ENCODE results near the gene ZSWIM8.
A peak's percentile ranks its signal among the peaks of the same experiment; 100 is the strongest.
"Not testable (repeated sequence)": the region's sequence is repeated elsewhere in the genome, so short reads cannot be mapped to it uniquely, and the experiment has no call there.

The ZSWIM8 gene

DNA sequence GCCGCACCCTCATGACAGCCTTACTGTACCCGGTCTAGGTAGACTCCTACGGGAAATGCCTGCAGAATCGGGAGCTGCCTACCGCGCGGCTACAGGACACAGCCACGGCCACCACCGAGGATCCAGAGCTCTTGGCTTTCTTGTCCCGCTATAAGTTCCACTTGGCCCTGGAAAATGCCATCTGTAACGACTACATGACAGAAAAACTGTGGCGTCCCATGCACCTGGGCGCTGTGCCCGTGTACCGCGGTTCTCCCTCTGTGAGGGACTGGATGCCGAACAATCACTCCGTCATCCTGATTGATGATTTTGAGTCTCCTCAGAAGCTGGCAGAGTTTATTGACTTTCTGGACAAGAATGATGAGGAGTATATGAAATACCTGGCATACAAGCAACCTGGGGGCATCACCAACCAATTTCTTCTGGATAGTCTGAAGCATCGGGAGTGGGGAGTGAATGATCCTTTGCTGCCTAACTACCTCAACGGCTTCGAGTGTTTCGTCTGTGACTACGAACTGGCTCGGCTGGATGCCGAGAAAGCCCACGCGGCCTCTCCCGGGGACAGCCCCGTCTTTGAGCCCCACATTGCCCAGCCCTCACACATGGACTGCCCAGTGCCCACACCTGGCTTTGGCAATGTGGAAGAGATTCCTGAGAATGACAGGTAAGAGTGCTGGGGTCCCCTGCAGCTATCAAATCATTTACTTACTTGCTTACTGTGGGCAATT lies 12.1 kb upstream of the ZSWIM8 start:
- DNase-seq (ENCODE audit: low read depth in 2 of 2): peak in 1 of 2 donors; percentile 17

DNA sequence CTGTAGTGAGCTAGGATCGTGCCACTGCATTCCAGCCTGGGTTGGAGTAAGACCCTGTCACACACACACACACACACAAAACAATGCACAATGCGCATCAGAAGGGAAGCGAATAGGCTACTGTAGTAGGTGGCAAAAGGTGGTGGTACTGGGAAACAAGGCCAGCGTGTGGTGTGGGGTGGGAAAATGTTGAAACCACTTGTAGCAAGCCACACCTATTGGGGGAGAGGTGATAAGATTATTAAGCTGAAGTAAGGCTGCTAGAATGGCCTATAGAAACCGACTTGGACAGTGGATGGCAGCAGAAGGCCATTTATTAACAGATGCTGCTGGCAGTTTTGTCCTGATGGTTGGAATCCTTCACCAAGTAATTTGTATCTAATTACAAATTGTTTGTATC lies 10.8 kb upstream of the ZSWIM8 start:
- no peak for DNase-seq (ENCODE audit: low read depth in 2 of 2)

DNA sequence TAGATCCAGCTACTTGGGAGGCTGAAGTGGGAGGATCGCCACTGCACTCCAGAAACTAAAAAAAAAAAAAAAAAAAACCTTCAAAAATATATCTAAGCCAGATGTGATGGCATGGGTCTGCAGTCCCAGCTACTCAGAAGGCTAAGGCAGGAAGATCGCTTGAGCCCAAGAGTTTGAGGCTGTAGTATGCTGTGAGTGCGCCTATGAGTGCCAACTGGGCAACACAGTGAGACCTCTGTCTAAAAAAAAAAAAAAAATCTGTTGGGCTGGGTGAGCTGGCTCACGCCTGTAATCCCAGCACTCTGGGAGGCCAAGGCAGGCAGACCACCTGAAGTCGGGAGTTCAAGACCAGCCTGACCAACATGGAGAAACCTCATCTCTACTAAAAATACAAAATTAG lies 6.4 kb upstream of the ZSWIM8 start:
- no peak for DNase-seq (ENCODE audit: low read depth in 2 of 2)

DNA sequence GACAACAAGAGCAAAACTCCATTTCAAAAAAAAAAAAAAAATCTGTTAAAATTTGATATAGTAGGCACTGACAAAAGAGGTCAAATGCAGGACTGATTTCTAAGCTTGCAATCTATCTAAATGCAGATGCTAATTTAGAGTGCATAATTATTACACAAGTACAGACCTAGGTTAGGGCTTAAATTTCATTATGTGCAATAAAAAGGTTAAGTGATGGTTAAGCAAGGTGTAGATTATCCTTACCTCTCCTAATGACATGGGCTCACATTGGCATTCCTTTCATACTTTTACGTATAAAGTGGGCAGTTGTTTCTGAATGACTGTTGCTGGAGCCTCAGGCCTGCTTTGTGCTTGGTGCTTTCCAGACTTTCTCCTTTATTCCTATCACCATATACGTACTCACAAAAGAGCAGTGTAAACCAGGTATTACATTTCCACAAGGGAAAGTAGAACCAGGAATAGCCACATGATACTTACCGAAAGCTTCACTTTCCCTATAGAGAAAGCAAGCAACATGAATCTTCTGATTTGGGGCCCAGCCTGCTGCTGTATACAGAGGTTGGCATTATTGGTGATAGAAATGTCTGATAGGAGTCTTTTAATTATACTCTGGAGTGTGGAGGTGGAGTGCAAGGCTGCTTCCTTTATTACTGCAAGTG lies 5.7 kb upstream of the ZSWIM8 start:
- no peak for DNase-seq (ENCODE audit: low read depth in 2 of 2)

DNA sequence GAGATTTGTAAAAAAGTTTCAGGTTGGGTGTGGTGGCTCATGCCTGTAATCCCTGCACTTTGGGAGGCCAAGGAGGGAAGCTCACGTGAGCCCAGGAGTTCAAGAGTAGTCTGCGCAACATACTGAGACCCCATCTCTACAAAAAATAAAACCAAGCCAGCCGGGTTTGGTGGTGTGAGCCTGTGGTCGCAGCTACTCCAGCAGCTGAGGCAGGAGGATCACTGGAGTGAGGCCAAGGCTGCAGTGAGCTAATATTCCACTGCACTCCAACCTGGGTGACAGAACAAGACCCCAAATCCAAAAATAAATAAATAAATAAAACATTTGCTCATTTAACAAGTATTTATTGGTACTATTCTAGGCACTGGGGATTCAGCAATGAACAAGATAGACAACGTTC lies 5.1 kb upstream of the ZSWIM8 start:
- DNase-seq (ENCODE audit: low read depth in 2 of 2): no peak

DNA sequence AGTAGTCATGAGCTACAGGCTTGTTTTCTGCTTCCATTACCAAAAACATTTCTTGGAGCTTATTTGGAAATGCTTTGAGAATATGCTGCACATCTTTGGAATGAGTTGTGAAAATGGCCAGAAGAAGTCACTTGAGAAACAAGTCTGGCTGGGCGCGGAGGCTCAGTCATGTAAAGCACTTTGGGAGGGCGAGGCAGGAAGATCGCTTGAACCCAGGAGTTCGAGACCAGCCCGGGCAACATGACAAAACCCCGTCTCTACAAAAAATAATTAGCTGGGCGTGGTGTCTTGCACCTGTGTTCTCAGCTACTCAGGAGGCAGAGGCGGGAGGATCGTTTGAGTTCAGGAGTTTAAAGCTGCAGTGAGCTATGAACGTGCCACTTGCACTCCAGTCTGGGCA lies 4.4 kb upstream of the ZSWIM8 start:
- DNase-seq (ENCODE audit: low read depth in 2 of 2): no peak

DNA sequence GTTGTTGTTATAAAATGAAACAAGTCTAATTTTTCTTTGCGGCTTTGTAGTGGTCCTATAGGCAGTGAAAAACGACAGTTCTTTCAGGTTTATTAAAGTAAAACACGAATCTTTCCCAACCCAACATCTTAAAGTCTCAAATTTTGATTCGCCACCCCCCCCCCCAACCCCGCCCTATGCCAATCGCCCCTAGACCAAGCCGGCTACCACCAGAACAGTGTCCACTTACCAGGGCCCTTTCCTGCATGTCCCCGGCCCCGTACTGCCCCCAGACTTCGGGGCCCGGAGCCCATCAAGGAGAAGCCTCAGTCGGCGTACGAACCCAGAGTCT lies 3.9 kb upstream of the ZSWIM8 start:
- no peak for DNase-seq (ENCODE audit: low read depth in 2 of 2)

DNA sequence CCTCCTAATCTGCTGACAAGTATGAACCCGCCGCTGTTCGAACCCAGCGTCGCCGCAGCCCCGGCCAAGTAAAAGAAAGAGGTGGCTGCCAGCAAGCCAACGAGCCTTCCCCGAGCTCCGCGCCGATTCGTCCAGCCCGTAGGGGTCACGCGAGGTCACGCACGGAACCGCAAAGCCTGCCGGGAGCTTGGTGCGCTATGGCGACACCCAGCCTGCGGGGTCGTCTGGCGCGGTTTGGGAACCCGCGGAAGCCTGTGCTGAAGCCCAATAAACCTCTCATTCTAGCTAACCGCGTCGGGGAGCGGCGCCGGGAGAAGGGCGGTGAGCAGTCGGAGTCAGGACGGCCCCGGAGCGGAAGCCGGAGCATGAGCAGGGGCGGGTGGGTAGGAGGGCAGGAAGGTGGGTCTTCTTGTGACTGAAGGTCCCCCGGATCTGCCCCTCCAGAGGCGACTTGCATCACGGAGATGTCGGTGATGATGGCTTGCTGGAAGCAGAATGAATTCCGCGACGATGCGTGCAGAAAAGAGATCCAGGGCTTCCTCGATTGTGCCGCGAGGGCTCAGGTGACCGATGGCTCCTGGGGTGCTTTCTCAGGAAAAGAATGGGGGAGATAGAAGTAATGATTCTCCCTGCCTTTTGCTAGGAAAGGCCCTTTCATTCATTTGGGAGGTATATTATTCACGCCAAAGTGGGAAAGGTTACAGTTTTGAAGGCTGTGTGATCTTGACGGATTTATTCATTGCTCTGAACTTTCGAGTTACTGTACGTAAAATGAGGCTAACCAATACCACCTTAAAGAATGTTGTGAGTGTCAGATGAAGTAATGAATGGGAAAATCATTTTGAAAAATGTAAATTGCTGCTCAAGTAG lies 3.3 kb upstream of the ZSWIM8 start, which contains the start of gene CHCHD1:
Gene CHCHD1, plus strand, starts transcription at position 170 of the 870 bp plus-strand sequence. Its CDS starts 28 bp downstream, at position 198.
- peak; percentile 86 to 94 for DNase-seq (ENCODE audit: low read depth in 2 of 2)

DNA sequence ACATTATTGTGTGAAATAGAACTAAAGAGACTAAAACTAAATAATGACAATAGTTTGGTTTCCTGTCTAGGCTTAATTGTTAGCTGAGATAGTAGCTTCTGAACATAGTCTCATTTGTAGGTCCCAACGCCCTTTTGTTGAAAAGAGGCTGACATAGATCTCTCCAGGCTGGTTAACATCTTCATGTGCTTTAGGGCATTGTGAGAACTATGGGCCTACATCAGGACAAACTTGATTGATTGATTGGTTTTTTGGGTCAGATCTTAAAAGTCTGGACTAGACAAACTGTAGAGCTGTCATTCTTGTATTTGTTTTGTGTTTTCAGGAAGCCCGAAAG lies 2.7 kb upstream of the ZSWIM8 start:
- no peak for DNase-seq (ENCODE audit: low read depth in 2 of 2)

DNA sequence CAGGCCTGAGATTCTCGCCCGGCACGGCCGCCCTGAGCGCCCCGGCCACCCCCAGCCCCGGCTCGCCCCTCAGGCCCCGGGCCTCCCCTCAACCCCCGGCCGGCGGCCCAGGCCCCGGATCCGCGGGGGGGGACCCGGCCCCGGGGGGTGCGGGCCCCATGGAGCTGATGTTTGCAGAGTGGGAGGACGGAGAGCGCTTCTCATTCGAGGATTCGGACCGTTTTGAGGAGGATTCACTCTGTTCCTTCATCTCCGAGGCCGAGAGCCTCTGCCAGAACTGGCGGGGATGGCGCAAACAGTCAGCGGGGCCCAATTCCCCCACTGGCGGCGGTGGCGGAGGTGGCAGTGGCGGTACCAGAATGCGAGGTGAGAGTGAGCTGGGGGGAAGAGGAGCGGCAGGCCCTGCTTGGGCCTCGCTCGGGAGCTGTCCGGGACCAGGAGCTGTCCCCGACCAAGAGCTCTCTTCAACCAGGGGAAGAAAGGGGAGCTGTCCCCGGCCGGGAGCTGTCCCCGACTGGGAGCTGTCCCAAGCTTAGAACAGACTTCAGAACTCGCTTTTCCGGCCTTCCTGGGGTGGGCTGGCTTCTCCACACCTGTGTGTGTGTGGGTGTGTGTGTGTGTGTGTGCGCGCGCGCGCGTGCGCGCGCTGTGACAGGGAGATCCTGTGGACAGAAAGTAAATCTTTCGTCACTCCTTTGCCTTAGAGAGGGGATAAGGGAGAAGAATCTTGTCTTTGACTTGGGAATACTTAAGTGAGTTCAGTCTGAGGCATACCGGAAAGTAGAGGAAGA lies 510 bp downstream of the ZSWIM8 start:
- no peak for DNase-seq (ENCODE audit: low read depth in 2 of 2)

DNA sequence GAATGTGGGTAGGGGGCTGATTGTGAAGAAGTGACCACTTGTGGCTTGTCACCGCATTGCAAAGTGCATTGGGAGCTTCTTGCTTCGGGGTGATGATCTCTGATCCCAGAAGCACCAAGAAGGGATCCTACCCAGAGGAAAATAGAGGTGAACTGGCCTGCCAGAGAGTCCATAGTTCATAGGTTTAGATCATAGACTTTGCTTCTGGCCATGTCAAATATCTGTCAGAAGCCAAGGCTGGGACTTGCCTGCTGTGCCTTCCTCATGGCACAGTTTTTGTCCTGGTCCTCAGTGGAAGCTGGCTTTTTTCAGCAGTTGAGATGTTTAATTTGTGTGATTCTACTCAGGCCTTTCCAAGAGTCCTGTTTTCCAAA lies 1.1 kb downstream of the ZSWIM8 start:
- no peak for DNase-seq (ENCODE audit: low read depth in 2 of 2)

DNA sequence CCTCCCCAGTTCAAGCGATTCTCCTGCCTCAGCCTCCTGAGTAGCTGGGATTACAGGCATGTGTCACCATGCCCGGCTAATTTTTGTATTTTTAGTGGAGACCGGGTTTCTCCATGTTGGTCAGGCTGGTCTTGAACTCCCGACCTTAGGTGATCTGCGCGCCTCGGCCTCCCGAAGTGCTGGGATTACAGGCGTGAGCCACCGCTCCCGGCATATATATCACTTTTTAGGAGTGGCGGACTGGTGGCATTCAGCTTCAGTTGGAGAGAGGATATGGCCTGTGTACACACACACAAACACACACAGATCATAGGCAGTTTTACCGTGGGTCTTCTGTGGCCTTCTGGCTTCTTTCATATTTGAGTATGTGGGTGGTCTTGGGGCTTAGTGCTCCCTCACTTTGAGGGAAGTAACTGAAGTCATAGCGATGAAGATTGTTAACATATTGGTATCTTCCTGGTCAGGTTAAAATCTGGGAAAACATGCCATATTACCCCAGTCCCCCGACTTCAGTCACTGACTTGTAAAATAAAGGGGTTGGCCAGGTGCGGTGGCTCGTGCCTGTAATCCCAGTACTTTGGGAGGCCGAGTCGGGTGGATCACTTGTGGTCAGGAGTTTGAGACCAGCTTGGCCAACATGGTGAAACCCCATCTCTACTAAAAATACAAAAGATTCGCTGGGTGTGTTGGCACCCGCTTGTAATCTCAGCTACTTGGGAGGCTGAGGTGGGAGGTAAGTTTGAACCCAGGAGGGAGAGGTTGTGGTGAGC lies 1.8 kb downstream of the ZSWIM8 start:
- DNase-seq (ENCODE audit: low read depth in 2 of 2): not testable (repeated sequence)

DNA sequence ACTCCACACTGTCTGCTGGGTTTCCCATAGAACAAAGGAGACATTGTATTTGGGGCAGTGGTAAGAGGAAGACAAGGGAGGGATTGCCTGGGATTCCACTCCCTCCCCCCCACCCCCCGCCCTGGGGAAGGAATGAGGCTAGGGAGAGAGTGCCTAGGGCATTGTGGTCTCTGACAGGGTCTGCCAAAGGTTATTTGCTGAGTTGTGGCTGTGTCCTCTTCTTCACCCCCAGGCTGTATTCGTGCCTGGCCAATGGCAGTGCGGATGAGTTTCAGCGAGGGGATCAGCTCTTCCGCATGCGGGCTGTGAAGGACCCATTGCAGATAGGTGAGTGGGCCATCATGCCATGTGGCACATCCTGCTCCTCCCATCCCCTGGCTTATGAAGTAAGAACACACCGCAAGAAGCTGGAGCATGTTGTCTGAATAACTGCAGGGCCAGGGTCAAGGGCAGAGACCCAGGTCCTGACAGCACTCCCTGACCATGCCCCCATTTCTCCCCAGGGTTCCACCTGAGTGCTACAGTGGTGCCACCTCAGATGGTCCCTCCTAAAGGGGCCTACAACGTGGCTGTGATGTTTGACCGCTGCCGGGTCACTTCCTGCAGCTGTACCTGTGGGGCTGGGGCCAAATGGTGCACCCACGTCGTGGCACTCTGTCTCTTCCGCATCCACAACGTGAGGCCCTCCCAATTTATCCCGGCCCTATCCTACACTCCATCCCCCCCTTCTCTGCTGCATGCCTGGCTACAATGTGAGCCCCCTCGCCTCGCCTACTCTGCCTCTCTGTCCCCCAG lies 3.7 kb downstream of the ZSWIM8 start:
- no peak for DNase-seq (ENCODE audit: low read depth in 2 of 2)

DNA sequence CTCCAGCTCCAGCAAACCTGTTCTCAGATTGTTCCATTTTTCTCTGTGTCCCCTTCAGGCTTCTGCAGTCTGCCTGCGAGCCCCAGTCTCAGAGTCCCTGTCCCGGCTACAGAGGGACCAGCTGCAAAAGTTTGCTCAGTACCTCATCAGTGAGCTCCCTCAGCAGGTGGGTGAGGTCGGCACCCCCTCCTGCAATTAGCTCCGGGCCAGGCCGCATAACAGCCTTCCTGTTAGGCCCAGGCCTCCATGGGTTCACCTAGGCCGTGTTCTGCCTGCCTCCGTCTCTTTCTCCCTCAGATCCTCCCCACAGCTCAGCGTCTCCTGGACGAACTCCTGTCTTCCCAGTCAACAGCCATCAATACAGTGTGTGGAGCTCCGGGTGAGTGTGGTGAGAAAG lies 4.3 kb downstream of the ZSWIM8 start:
- no peak for DNase-seq (ENCODE audit: low read depth in 2 of 2)

DNA sequence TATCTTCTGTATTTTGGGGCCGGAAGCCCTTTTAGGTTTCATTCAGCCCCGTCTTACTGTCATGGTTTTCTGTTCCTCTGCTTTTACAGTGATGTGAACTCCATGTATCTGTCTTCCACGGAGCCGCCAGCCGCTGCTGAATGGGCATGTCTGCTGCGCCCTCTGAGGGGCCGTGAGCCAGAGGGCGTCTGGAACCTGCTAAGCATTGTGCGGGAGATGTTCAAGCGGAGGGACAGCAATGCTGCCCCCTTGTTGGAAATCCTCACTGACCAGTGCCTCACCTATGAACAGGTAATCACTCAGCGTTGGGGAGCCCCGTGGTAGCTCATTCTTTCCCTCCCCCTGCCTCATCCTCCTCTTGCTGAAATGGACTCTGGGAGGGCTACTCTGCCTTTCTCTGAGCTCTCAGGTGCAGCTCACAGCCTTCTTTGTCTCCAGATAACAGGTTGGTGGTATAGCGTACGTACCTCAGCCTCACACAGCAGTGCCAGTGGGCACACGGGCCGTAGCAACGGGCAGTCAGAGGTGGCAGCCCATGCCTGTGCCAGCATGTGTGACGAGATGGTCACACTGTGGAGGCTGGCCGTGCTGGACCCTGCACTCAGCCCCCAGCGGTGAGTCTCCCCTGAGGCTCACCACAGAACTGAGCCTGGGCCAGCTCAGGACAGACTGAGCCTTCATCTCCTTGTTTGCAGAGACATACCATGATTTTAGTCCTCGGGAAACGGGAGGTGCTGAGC lies 5.7 kb downstream of the ZSWIM8 start:
- DNase-seq (ENCODE audit: low read depth in 2 of 2): no peak

DNA sequence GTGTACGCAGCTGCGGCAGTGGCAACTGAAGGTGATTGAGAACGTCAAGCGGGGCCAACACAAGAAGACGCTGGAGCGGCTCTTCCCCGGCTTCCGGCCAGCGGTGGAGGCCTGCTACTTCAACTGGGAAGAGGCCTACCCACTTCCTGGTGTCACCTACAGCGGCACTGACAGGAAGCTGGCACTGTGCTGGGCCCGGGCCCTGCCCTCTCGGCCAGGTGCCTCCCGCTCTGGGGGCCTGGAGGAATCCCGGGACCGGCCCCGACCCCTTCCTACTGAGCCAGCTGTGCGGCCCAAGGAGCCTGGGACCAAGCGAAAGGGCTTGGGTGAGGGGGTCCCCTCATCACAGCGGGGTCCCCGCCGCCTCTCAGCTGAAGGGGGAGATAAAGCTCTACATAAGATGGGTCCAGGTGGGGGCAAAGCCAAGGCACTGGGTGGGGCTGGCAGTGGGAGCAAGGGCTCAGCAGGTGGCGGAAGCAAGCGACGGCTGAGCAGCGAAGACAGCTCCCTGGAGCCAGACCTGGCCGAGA lies 6.5 kb downstream of the ZSWIM8 start:
- DNase-seq (ENCODE audit: low read depth in 2 of 2): no peak

DNA sequence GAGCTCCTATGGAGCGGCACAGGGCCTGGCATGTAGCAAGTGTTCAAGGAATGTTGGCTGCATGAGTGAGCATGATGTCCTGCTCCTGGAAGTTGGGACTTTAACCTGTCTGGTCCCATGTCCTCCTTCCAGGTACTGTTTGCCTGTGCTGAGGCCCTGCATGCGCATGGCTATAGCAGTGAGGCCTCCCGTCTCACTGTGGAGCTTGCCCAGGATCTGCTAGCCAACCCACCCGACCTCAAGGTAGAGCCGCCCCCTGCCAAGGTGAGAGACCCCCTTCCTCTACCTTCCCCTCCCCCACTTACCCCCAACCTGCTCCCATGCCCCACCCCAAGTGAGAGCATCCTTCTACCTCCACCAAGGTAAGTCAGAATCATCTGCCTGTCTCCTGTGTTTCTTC lies 8.1 kb downstream of the ZSWIM8 start:
- DNase-seq (ENCODE audit: low read depth in 2 of 2): no peak

DNA sequence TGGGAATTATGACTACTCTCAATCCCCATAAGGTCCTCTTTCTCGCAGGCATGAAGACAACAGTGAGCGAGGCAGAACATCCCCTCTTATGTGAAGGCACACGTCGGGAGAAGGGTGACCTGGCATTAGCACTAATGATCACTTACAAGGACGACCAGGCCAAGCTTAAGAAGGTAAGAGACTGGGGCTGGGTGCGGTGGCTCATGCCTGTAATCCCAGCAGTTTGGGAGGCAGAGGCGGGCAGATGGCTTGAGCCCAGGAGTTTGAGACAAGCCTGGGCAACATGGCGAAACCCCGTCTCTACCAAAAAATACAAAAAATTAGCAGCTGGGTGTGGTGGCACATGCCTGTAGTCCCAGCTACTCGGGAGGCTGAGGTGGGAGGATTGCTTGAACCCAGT lies 10.1 kb downstream of the ZSWIM8 start:
- DNase-seq (ENCODE audit: low read depth in 2 of 2): not testable (repeated sequence)

DNA sequence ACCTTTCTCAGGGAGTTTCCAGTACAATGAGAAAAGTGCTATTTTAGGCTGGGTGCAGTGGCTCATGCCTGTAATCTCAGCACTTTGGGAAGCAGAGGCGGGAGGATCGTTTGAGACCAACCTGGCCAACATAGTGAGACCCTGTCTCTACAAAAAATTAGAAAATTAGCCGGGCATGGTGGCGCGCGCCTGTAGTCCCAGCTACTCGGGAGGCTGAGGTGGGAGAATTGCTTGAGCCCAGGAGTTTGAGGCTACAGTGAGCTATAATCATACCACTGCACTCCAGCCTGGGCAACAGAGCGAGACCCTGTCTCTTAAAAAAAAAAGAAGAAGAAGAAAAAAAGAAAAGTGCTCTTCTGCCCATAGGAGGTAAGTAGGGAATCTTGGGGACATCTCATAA lies 10.6 kb downstream of the ZSWIM8 start:
- DNase-seq (ENCODE audit: low read depth in 2 of 2): not testable (repeated sequence)

DNA sequence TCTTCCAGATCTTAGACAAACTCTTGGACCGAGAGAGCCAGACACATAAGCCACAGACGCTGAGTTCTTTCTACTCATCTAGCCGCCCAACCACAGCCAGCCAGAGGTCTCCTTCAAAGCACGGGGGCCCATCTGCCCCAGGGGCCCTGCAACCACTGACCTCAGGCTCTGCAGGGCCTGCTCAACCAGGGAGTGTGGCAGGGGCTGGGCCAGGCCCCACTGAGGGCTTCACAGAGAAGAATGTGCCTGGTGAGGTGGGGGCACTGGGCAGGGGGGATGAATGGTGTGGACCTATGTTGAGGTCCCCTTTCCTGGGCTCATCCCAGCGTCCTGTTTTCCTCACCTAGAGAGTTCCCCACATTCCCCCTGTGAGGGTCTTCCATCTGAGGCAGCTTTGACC lies 11.4 kb downstream of the ZSWIM8 start:
- no peak for DNase-seq (ENCODE audit: low read depth in 2 of 2)
